T-helper 22 cell (primary cell): ENCODE results near the gene GRN.
"Not testable (repeated sequence)": the region's sequence is repeated elsewhere in the genome, so short reads cannot be mapped to it uniquely, and the experiment has no call there.

ENCODE experiments used
- DNase-seq: peaks from one replicate; pipeline ENCODE4 v3.0.0-alpha.2; 2020; ENCODE audit warnings: low read depth

The GRN gene

GRCh38 chr17:44383363-44383762 is 38.3 kb downstream of the GRN start:
- no peak for DNase-seq

- DNase-seq = no peak
These were observed 38.8 kb downstream of the GRN start for GRCh38 chr17:44383861-44384260.

DNA sequence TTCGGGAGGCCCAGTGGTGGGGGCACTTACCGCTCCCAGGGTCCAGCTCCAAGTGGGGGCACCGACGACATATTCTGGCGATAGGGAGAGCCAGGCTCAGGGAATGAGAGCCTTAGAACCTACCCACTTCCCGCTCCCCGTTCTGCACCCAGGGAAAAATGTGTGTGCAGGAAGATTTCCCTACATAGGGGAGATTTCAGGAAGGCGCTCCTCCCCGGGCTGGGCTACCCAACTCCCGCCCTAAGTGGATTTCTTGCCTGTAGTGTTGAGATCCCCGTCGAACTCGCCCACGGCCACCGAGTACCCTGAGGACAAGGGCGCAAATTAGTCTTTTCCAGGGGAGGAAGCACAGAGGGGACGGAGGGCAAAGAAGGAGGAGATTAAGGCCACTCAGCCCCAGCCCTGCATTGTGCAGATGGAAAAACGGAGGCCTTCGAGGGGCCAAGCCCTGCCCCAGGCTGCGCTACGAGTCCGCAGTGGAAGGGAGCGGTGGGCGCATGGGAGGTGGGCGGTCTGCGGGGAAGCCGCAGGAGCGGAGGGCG is 39.2 kb downstream of the GRN start:
- no peak for DNase-seq

DNA sequence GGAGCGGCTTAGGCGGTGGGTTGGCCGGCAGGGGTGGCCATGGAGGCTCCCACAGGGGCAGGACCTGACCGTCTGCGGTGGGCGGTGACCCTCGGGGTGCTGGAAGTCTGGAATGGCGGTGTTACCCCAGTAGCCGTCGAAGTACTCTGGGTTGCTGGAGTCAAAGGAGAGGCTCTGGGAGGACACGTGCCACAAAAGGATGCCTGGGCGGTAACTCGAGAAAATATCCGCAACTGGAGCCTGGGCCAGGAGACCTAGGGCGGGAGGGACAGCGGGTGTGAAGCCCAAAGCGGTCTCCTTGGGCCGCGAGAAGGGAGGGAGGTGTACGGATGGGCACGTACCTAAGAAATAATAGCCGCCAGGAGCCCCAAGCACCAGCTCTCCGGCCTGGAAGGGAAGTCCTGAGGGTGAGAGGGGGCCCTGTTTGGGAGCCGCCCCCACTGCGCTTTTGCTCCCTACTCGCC is 39.8 kb downstream of the GRN start:
- DNase-seq = no peak

DNA sequence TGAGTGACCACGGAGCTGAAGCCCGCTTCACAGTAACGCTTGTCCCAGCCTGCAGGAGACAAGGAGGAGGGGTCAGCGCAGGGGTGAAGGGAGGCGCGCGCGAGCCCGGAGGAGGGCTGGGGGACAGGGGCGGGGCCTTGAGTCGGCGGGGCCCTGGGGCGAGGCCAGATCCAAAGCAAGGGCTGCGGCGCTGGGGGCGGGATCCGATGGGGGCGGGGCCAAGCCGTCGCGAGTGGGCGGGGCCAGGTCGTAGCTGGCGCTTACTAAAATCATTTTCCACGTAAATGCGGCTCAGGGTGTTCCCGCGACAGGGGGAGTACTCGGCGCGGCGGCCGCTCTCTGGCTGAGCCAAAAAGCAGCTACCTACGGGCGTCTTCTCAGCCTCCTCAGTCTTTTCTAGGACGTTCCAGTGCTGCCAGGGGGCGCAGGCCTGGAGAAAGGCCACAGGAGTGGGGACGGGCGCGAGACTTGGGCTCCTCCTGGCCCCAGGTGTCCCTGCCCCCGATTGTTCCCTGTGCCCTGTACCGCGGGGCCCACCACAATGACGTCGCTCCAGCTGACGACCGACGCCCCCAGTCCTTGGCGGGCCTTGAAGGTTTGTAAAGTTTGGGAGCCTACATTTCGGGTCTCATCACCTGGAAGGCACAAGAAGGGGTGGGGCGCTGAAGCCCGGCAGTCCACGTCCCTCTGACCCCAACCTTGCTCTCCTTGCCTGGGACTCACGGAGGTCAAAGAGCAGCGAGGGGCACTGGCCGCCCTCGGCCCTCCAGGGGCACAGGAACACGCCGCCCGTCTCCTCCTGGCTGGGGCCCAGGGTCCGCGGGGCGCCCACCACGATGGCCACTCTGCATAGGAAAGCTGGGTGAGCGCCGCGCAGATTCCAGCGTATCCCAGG is 40.4 kb downstream of the GRN start:
- DNase-seq = peak; percentile 71

GRCh38 chr17:44386182-44386525 is 41.1 kb downstream of the GRN start:
- no peak for DNase-seq

DNA sequence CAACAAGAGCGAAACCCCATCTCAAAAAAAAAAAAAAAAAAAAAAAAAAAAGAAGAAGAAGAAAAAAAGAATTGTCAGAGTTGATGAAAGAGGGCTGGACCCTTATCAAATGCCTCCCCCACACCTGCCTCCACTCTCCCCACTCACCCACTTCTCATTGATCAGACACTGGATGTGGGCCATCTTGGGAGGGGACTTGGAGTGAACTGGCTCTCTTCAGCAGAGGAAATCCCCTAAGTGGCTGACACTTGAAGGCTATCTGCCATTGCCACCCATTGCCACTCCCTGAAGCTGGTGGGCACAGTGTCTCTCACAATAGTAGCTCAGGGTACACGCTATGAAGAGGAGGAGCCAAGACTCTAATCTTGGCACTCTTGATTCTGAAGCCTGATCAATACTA is 42.7 kb downstream of the GRN start:
- DNase-seq = no peak

DNA sequence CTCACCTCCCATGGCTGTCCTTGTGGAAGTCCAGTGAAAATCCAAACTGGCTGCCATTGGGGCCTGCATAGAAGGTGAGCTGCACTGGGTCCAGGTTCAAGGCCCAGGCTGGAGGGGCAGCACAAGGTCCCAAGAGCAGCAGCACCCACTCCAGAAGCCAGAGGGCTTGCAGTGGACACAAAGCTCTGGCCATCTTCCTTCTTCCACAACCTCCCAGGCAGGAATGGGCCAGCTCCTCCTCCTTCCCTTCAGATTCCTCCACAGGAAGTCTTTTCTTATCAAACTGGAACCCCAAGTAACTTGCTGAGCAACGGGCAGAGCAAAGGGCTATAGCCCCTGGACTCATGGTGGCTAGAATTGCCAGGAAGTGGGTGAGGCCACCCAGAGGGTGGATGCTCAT is 44.2 kb downstream of the GRN start, which contains the start of gene ITGA2B:
ITGA2B (minus strand) TSS at position 369 of the 400 bp plus-strand sequence; CDS start at position 193, 176 bp downstream.
- no peak for DNase-seq

DNA sequence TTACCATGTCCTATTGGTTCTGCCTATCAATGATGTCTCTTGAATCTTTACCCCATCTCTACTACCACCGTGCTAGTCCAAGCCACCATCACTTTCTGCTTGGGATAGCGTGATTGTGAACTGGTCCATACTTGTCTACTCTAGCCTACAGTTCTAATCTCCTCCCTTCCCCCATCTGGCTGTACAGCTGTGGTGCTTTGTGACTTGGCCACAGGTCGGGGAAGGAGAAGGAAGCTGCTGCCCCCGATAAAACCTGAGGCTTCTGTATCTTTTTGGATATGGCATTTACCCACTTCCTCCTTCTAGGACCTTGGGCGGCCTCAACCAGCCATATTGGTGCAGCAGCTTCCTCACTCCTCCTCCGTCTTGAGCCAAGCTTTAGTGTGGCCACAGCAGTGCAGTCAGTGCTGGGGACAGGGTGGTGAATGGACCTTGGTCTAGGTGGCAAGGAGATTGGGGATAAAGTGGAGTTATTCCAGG is 44.7 kb downstream of the GRN start:
- no peak for DNase-seq

DNA sequence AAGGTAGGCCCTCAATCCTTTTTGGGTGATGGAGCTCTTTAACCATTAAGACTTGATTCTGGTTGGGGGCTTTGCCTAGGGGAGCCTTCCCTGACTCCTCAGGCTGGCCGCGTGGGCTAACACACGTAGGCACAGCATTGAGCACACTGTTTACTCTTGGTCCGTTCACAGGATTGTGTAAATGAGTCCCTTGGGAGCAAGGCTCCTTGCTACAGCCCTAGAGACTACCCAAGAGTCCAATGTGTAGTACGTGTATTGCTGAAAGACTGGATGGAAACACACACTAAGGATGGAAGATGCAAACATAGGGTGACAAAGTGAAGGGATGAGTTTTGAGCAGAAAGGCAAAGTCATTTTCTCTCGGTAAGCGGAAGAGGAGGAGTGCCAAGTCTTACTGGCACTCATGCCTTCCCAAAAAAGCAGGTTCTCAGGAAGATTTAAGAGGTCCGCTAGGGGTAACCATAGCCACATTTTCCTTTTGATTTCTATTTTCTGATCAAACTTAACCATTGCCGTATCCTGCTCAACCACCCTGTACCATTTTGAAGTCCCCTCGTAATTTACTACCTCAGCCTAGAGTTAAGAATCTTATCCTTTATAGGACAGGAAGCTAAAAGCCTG is 45.3 kb downstream of the GRN start:
- no peak for DNase-seq

DNA sequence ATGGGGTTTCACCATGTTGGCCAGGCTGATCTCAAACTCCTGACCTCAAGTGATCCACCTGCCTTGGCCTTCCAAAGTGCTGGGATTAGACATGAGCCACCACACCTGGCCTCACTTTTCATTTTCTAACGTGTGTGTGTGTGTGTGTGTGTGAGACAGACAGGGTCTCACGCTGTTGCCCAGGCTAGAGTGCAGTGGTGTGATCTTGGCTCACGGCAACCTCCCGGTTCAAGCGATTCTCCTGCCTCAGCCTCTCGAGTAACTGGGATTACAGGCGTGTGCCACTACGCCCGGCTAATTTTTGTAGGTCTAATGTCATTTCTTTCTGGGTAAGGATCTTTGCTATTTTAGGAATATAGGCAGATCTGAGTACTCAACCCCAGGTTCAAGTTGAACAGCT is 49.0 kb downstream of the GRN start:
- not testable (repeated sequence) for DNase-seq

DNA sequence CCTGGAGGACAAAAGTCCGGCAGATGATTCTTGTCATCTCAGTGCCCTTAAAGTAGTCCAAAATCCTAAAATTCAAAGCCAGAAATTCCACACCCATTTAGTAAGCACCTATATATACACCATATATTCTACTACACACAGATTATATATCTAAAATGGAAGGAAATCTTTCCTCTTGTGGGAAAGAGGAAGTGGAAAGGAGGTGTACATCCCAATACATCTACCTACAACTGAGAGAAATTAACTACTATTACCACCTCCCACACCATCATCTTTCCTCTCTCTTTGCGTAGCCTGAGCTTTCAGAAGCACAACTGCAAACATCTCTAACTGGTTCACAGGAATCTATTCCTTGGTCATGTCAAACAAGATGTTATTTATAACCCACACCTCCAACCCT is 49.7 kb downstream of the GRN start:
- DNase-seq = no peak

DNA sequence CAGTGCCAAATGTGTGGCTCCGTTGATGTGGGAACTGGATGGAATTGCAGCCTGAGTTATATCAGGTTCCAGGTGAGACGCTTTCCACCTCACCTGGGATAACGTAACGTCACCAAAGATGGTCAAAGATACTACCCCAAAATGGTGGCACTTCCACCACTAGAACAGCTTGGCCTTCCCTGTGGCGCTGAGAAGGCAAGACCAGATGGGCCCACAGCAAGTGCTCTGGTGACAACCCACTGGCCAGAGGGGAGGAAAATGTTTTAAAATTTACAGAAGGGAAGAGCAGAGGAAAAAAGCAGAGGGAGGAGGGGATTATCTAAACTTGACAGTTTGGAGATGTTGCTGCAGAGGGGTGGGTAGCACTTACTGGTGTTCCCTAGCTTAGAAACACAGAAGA is 51.8 kb downstream of the GRN start:
- DNase-seq = no peak

DNA sequence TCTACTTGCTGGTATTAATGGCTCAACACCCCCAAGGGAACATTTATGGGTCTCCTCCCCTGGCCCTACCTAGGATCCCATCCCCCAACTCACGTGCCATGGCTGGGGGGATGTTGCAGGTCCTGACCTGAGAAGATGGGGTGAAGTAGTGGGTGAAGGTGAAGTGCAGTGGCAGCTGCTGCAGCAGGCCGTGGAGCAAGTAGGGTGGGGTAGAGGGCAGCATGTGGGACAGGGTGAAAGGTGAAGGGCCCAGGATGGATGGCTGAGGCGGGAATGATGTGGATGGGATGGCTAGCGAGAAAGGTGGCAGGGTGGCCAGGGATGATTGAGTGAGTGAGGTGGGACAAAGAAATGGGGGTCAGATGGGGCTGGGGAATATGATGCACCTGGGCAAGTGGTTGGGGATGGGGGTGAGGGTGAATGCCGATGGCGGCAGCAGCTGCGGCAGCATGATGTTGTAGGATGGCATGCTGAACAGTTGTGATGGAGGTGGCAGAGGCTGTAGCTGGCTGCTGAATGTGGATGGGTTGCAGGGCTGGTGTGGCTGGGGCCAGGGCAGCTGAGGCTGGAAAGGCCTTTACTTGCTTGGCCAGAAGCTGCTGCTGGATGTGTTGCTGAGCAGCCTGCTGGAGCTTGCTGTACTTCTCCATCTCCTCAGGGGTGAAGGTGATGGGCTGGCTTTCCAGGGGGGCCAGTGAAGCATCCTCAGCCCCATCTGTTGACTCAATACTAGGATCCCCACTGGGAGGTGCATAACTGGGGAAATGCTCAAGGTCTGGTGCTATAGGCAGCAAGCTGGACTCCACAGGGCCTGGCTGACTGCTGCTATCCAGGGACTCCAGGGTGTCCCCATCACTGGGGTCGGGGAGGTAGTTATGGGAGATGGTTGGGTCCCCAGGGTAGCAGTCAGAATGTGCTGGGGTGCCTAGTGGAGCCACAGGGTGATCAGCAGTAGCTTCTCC is 52.7 kb downstream of the GRN start:
- DNase-seq = no peak

DNA sequence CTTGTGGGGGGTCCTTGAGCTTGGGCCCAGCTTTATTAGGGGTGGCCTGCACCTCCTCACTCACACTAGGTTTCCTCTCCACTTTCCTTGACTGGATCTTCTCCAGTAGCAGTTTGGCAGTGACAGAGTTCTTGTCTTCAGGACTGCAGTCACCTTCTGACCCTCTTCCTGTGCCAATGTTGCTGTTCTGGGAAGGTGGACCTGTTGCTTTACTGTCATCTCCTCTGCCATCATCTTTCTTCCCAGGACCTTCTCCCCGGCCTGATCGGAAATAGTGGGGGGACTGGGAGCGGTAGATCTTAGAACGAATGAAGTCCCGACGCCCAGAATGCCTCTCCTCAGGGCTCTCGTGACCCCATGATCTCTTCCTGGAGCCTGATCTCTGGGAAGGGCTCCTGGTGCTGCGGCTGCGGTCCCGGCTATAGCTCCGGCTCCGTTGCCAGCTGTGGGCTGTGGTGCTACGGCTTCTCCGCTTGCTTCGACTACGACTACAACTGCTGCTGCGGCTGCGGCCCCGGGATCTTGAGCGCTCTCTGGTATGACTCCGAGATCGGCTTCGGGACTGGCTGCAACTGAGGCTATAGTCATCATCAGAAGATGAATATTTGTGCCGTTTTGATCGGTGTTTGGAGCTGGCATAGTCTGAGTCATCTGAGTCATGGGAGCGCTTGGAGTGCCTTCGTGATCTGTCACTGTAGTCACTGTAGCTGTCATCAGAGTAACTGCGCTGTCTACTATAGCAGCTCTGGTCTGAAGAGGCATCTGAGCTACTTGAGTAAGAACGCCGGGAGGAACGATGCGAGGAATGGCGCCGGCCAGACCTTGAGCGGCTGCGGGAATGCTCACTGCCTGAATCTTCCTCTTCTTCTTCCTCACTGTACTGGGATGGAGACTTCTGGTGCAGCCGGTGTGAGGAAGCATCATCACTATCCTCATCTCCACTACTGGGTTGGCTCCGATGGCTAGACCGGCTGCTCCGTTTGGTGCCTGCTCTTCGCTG is 53.9 kb downstream of the GRN start:
- no peak for DNase-seq

DNA sequence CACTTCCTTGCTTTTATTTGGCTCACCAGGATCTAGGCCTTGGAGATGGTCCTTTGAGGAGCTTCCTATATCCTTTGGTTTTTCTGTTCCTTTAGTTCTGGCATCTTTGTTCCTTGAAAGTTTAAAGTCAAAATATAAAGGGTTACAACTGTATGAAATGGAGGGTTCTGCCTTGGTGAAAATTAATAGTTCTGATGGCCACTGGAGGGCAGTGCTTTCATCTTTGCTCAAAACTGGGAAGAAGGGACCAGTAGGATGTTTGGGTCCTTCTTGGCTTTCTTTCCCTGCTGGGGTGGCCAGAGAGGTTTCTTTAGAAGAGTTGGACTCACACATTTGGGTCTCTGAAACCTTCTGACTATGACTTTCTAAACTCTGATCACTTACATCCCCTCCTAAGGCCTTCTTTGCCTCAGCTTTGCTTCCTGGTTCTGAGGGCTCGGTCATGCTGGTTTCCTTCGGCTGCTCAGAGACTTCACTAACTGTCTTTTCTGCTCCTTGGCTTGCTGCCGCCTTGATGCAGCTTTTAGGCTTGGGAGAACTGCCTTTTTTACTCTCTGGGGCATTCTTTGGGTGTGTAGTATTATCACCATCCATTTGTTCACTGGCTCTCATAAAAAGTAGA is 55.2 kb downstream of the GRN start:
- no peak for DNase-seq
